Measurements from ENCODE around the gene LRRC59.

- TF ChIP-seq, protein P1, sequence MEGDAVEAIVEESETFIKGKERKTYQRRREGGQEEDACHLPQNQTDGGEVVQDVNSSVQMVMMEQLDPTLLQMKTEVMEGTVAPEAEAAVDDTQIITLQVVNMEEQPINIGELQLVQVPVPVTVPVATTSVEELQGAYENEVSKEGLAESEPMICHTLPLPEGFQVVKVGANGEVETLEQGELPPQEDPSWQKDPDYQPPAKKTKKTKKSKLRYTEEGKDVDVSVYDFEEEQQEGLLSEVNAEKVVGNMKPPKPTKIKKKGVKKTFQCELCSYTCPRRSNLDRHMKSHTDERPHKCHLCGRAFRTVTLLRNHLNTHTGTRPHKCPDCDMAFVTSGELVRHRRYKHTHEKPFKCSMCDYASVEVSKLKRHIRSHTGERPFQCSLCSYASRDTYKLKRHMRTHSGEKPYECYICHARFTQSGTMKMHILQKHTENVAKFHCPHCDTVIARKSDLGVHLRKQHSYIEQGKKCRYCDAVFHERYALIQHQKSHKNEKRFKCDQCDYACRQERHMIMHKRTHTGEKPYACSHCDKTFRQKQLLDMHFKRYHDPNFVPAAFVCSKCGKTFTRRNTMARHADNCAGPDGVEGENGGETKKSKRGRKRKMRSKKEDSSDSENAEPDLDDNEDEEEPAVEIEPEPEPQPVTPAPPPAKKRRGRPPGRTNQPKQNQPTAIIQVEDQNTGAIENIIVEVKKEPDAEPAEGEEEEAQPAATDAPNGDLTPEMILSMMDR (optimal IDR thresholded peaks at IDR 0.05 in 1 of 3, IDR thresholded peaks at IDR 0.05 in 1 of 3, conservative IDR thresholded peaks at IDR 0.05 in 1 of 3; ENCODE audit: extremely low read depth in 1 of 3, insufficient read depth in 2 of 3, low read length in 3 of 3): no peak
- TF ChIP-seq EZH2 (IDR thresholded peaks at IDR 0.05; ENCODE audit: low read length): no peak
Observed at GRCh38 chr17:50412188-50412732, 14.9 kb upstream of the LRRC59 start.
